SH-SY5Y (cell line): Measurements from ENCODE around the gene ABCB10.
A peak's percentile ranks its signal among the peaks of the same experiment; 100 is the strongest.

ENCODE experiments used
- GATA2 ChIP-seq: IDR thresholded peaks from 2 replicates; pipeline ENCODE4 v1.6.1; 2011; ENCODE audit warnings: mild to moderate bottlenecking, low read depth, low read length
- GATA3 ChIP-seq: IDR thresholded peaks from 2 replicates; pipeline ENCODE4 v1.6.1; 2011; ENCODE audit warnings: low read depth, mild to moderate bottlenecking, low read length, moderate library complexity

The ABCB10 gene

GRCh38 chr1:229526695-229527094 is 31.8 kb downstream of the ABCB10 start:
- TF ChIP-seq GATA2, result no peak
- TF ChIP-seq GATA3, result no peak

GRCh38 chr1:229523052-229523451 is 35.5 kb downstream of the ABCB10 start:
- no peak for TF ChIP-seq GATA2

- no peak for TF ChIP-seq GATA3
- no peak for TF ChIP-seq GATA2
Observed at GRCh38 chr1:229514578-229515275, 43.8 kb downstream of the ABCB10 start.

- TF ChIP-seq GATA3 (no peak), GATA2 (no peak)
Observed at GRCh38 chr1:229509576-229509975, 48.9 kb downstream of the ABCB10 start.

GRCh38 chr1:229508823-229509337 is 49.6 kb downstream of the ABCB10 start:
- no peak for TF ChIP-seq GATA3
- TF ChIP-seq GATA2, result no peak

GRCh38 chr1:229507951-229508822 is 50.3 kb downstream of the ABCB10 start, which contains the start of gene NUP133:
TSS of gene NUP133 (minus strand) at chr1:229508341. CDS start at chr1:229508249, 92 bp downstream.
- TF ChIP-seq GATA2, result peak; percentile 48; the same call in 1 of the 2 replicates
- TF ChIP-seq GATA3, result no peak

- TF ChIP-seq GATA2 (no peak), GATA3 (no peak)
Observed at GRCh38 chr1:229507502-229507901, 51.0 kb downstream of the ABCB10 start.

GRCh38 chr1:229506633-229507032 is 51.9 kb downstream of the ABCB10 start:
- TF ChIP-seq GATA2 (no peak), GATA3 (no peak)

GRCh38 chr1:229495782-229496181 is 62.7 kb downstream of the ABCB10 start:
- TF ChIP-seq GATA3, result no peak
- no peak for TF ChIP-seq GATA2

GRCh38 chr1:229487181-229487580 is 71.3 kb downstream of the ABCB10 start:
- TF ChIP-seq GATA3 (no peak), GATA2 (no peak)

GRCh38 chr1:229485318-229485717 is 73.2 kb downstream of the ABCB10 start:
- TF ChIP-seq GATA3 (no peak), GATA2 (no peak)

GRCh38 chr1:229482511-229482910 is 76.0 kb downstream of the ABCB10 start:
- no peak for TF ChIP-seq GATA2
- TF ChIP-seq GATA3, result no peak

GRCh38 chr1:229480495-229480894 is 78.0 kb downstream of the ABCB10 start:
- no peak for TF ChIP-seq GATA2
- no peak for TF ChIP-seq GATA3

GRCh38 chr1:229479660-229480399 is 78.7 kb downstream of the ABCB10 start:
- TF ChIP-seq GATA3 (no peak), GATA2 (no peak)

- no peak for TF ChIP-seq GATA3
- TF ChIP-seq GATA2, result no peak
Observed at GRCh38 chr1:229478852-229479251, 79.7 kb downstream of the ABCB10 start.
